Natural killer cell (primary cell): ENCODE results near the gene GPR37. TPM values are rescaled to one million over a fixed set of nuclear protein-coding genes. Genes with fewer than 3 reads are reported as not detected.

ENCODE experiments used
- ATAC-seq, 3 donors: fragments of 150-1000 bp in 2 of 3; fragments of 200-7000 bp in 1 of 3; cut with Tn5 transposase; 1 replicate in 1 of 3; 2 replicates in 2 of 3; pipeline ENCODE4 v1.10.0; 2021; ENCODE audit warnings: mild to moderate bottlenecking in 2 of 3, moderate library complexity in 2 of 3
- DNase-seq, 2 donors: peaks; one replicate each; pipeline versions ENCODE4 v3.0.0 to v3.0.0-alpha.2; 2013 to 2021; ENCODE audit warnings: mixed read lengths in 1 of 2
- H3K27ac ChIP-seq: one replicate; pipeline ENCODE4 v1.5.1; 2013; ENCODE audit warnings: mild to moderate bottlenecking, low read length
- H3K27me3 ChIP-seq: one replicate; pipeline ENCODE4 v1.6.1; 2013; ENCODE audit warnings: low read length; ENCODE audit not compliant: control insufficient read depth, insufficient read depth
- H3K36me3 ChIP-seq: one replicate; pipeline ENCODE4 v1.6.1; 2013; ENCODE audit warnings: low read length; ENCODE audit not compliant: control insufficient read depth, insufficient read depth
- H3K4me1 ChIP-seq: one replicate; pipeline ENCODE4 v1.6.1; 2013; ENCODE audit warnings: low read length; ENCODE audit not compliant: control insufficient read depth, insufficient read depth
- H3K4me3 ChIP-seq: one replicate; pipeline ENCODE4 v1.5.1; 2013; ENCODE audit warnings: low read length
- H3K9me3 ChIP-seq: one replicate; pipeline ENCODE4 v1.6.1; 2013; ENCODE audit warnings: low read length; ENCODE audit not compliant: control insufficient read depth, insufficient read depth
- H3K27ac Mint-ChIP-seq, 2 donors: one replicate each; pipeline ENCODE4 v1.8.0; 2022; ENCODE audit warnings: mild to moderate bottlenecking in 2 of 2, mixed read lengths in 2 of 2, moderate library complexity in 1 of 2
- H3K27me3 Mint-ChIP-seq, 2 donors: one replicate each; pipeline ENCODE4 v1.8.0; 2022; ENCODE audit warnings: low read depth in 2 of 2, mixed read lengths in 2 of 2
- H3K36me3 Mint-ChIP-seq: one replicate; pipeline ENCODE4 v1.8.0; 2022; ENCODE audit warnings: mixed read lengths
- H3K4me1 Mint-ChIP-seq, 2 donors: one replicate each; pipeline ENCODE4 v1.8.0; 2022; ENCODE audit warnings: mixed read lengths in 2 of 2
- H3K4me3 Mint-ChIP-seq: one replicate; pipeline ENCODE4 v1.8.0; 2022; ENCODE audit warnings: mild to moderate bottlenecking, moderate library complexity, mixed read lengths
- H3K9me3 Mint-ChIP-seq, 2 donors: one replicate each; pipeline ENCODE4 v1.8.0; 2022; ENCODE audit warnings: mixed read lengths in 2 of 2
- CTCF ChIP-seq: fragments of 200-600 bp; IDR thresholded peaks from one replicate; pipeline ENCODE4 v1.8.0; 2022; ENCODE audit warnings: antibody characterized with exemption
- WGBS: methylation state at CpG from one replicate; pipeline ENCODE4 v1.1.7; 2013; ENCODE audit warnings: missing lambda C conversion rate; ENCODE audit not compliant: insufficient coverage; 5-methylcytosine and 5-hydroxymethylcytosine counted together
- intact Hi-C: fragments of 100-400 bp; cut with micrococcal nuclease; formaldehyde crosslinking; loops from one replicate; pipeline ENCODE4 v1.14.2; 2022
- total RNA-seq, 4 donors: library from RNA; stranded (reverse); fragments of 120-200 nt in 1 of 4; gene quantifications; one replicate each; pipeline versions ENCODE4 v1.2.3 to v1.2.4, GENCODE V29; 2013 to 2022

GPR37 gene
- total RNA-seq, 3 donors from 2014 or later (not counting 1 experiment from before 2014, with no cell fraction given): not detected

DNA sequence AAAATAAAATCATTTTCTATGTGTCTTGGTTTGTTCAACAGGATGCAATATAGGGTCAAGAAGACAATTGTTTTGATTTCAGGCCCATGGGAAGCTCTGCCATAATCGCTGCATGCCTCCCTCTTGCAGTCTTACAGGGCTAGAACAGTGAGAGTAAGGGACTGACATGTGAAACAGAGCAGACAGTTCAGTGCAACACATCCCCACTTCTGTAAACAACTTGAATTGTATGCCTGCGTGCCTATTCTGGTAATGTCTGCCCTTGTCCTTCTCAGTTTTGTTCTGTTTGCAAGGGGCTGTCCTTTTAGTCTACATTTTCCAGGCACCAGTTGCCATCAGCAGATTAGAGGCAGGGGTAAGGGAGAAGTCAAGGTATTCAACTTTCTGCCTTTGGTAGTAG is 34.8 kb upstream of the GPR37 start:
- Histone ChIP-seq H3K27me3 (peaks cover 2% of the 10 kb centered on the region), H3K4me3 (no peak overlapping the region), H3K9me3 (no peaks in the 10 kb centered on the region), H3K4me1 (no peaks in the 10 kb centered on the region), H3K36me3 (no peaks in the 10 kb centered on the region), H3K27ac (no peak overlapping the region)
- WGBS: 89% methylated on average over 2 of the region's 2 CpGs
- intact Hi-C loops: no loop called here
- Mint-ChIP-seq H3K27me3 (peaks cover 0 to 3% of the 10 kb centered on the region in 2 donors), H3K4me1 (no peaks in the 10 kb centered on the region), H3K9me3 (peaks cover 5 to 8% of the 10 kb centered on the region in 2 donors), H3K36me3 (peaks cover 6% of the 10 kb centered on the region), H3K4me3 (no peak overlapping the region), H3K27ac (no peak overlapping the region)
- no peak for ATAC-seq
- DNase-seq: no peak
- TF ChIP-seq CTCF: no peak

GRCh38 chr7:124799448-124799847 is 33.9 kb upstream of the GPR37 start:
- H3K27ac ChIP-seq: no peak overlapping the region
- H3K9me3 Mint-ChIP-seq: peaks cover 5 to 8% of the 10 kb centered on the region in 2 donors
- no peaks in the 10 kb centered on the region for H3K36me3 ChIP-seq
- H3K36me3 Mint-ChIP-seq: peaks cover 6% of the 10 kb centered on the region
- H3K27me3 ChIP-seq: peaks cover 2% of the 10 kb centered on the region
- H3K4me3 Mint-ChIP-seq: no peak overlapping the region
- no peak for ATAC-seq
- H3K27ac Mint-ChIP-seq: no peak overlapping the region
- H3K4me1 Mint-ChIP-seq: no peaks in the 10 kb centered on the region
- no peaks in the 10 kb centered on the region for H3K9me3 ChIP-seq
- WGBS: 96% methylated on average over 4 of the region's 6 CpGs
- no peak overlapping the region for H3K4me3 ChIP-seq
- peaks cover 0 to 3% of the 10 kb centered on the region in 2 donors for H3K27me3 Mint-ChIP-seq
- no peak for DNase-seq
- intact Hi-C loops: no loop called here
- no peaks in the 10 kb centered on the region for H3K4me1 ChIP-seq
- no peak for TF ChIP-seq CTCF

DNA sequence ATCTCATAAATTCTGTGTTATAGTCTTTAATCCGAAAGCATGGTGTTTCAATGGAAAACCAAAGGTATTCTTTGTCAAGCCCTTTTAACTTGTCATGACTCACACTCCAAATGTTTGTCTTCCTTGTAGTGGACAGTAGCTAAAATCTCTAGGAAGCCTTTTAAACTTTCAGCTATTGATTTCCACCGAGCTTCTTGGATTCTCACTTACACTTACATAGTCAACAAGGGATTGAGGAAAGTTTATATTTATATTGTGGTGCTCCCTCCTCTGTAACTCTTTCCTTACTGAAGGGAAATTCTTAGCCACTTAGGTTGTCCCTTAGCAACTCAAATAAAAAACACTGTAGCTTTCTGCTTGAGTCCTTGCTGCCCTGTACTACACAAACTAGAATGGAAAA is 31.2 kb upstream of the GPR37 start:
- TF ChIP-seq CTCF: no peak
- Mint-ChIP-seq H3K36me3 (peaks cover 6% of the 10 kb centered on the region), H3K9me3 (peaks cover 7 to 11% of the 10 kb centered on the region in 2 donors), H3K4me1 (no peaks in the 10 kb centered on the region), H3K27me3 (peaks cover 0 to 9% of the 10 kb centered on the region in 2 donors), H3K4me3 (no peak overlapping the region), H3K27ac (no peak overlapping the region)
- Histone ChIP-seq H3K27ac (no peak overlapping the region), H3K9me3 (no peaks in the 10 kb centered on the region), H3K4me3 (no peak overlapping the region), H3K4me1 (no peaks in the 10 kb centered on the region), H3K36me3 (no peaks in the 10 kb centered on the region), H3K27me3 (peaks cover 2% of the 10 kb centered on the region)
- ATAC-seq (no peak), DNase-seq (no peak)
- intact Hi-C loops: no loop called here
- 82% methylated on average over 1 of the region's 2 CpGs for WGBS

DNA sequence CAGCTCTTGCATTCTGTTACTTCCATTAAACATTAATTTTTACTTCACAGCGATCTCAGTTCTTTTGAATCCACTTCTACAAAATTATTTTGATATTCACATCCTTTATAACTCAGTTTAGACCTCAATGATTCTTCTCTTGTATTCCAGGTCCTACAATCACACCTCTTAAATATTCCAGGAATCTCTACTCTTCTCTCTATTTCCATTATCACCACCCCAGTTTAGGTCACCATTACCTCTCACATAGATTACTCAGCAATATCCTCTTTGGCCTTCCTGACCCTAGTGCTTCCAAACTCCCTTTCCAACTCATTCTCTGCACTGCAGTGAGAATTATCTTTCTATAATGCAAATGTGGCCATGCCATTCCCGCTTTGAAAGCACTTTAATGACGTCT is 27.1 kb upstream of the GPR37 start:
- intact Hi-C loops: no loop called here
- H3K4me1 Mint-ChIP-seq: no peaks in the 10 kb centered on the region
- peaks cover 6% of the 10 kb centered on the region for H3K36me3 Mint-ChIP-seq
- ATAC-seq: no peak
- no peak for DNase-seq
- H3K27ac Mint-ChIP-seq: no peak overlapping the region
- Histone ChIP-seq H3K27me3 (no peaks in the 10 kb centered on the region), H3K36me3 (no peaks in the 10 kb centered on the region), H3K4me3 (no peak overlapping the region), H3K4me1 (no peaks in the 10 kb centered on the region), H3K9me3 (no peaks in the 10 kb centered on the region), H3K27ac (no peak overlapping the region)
- peaks cover 6 to 9% of the 10 kb centered on the region in 2 donors for H3K9me3 Mint-ChIP-seq
- H3K4me3 Mint-ChIP-seq: no peak overlapping the region
- peaks cover 8 to 10% of the 10 kb centered on the region in 2 donors for H3K27me3 Mint-ChIP-seq
- no peak for TF ChIP-seq CTCF
- WGBS: 88% methylated on average over 3 of the region's 3 CpGs
